Measurements from ENCODE around the gene ZNF593. TPM values are rescaled to one million over a fixed set of nuclear protein-coding genes. Genes with fewer than 3 reads are reported as not detected.

Gene ZNF593
- total and polyA plus RNA-seq, 7 donors, result 16.3 to 114 (median 37.2) TPM

DNA sequence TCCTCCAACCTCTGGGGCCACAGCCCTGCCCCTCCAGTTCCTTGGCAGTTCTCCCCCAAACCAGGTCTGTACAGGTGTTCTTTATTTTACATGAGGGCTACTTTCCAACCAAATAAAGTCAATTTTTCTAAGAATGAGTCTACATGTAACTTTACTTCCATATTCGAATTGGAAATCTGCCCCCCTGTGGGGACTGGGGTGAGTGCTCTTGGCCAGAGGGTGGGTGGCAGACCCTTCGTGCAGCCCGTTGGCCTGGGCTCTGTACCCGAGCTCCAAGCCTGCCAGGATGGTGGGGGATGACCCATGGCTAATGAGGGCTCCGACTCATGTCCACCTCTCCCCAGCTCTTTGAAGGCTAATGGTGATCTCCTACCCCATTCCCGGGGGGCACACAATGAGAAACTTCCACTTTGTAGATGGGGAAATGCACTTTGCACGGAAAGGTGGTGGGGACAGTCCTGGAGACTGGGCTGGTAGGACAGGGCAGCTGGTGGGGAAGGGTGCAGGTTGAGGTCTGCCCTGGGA, 20.1 kb downstream of the ZNF593 start:
- no peaks in the 10 kb centered on the region for H3K4me1 ChIP-seq
- no peak overlapping the region for H3K4me3 ChIP-seq
- no peak for DNase-seq
- WGBS, 2 donors, result 84 to 88% methylated on average over 7 of the region's 7 CpGs
- no peaks in the 10 kb centered on the region for H3K27me3 ChIP-seq
- H3K36me3 ChIP-seq, result no peaks in the 10 kb centered on the region
- TF ChIP-seq, protein P1, sequence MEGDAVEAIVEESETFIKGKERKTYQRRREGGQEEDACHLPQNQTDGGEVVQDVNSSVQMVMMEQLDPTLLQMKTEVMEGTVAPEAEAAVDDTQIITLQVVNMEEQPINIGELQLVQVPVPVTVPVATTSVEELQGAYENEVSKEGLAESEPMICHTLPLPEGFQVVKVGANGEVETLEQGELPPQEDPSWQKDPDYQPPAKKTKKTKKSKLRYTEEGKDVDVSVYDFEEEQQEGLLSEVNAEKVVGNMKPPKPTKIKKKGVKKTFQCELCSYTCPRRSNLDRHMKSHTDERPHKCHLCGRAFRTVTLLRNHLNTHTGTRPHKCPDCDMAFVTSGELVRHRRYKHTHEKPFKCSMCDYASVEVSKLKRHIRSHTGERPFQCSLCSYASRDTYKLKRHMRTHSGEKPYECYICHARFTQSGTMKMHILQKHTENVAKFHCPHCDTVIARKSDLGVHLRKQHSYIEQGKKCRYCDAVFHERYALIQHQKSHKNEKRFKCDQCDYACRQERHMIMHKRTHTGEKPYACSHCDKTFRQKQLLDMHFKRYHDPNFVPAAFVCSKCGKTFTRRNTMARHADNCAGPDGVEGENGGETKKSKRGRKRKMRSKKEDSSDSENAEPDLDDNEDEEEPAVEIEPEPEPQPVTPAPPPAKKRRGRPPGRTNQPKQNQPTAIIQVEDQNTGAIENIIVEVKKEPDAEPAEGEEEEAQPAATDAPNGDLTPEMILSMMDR (IDR thresholded peaks at IDR 0.05), result no peak
- TF ChIP-seq EP300 (IDR thresholded peaks at IDR 0.05) (no peak), POLR2A (IDR thresholded peaks at IDR 0.05) (no peak), POLR2AphosphoS5 (IDR thresholded peaks at IDR 0.05) (no peak)
- H3K27ac ChIP-seq, result no peak overlapping the region
- intact Hi-C loops (cut with DNase I), result no loop called here
- no peaks in the 10 kb centered on the region for H3K9me3 ChIP-seq

DNA sequence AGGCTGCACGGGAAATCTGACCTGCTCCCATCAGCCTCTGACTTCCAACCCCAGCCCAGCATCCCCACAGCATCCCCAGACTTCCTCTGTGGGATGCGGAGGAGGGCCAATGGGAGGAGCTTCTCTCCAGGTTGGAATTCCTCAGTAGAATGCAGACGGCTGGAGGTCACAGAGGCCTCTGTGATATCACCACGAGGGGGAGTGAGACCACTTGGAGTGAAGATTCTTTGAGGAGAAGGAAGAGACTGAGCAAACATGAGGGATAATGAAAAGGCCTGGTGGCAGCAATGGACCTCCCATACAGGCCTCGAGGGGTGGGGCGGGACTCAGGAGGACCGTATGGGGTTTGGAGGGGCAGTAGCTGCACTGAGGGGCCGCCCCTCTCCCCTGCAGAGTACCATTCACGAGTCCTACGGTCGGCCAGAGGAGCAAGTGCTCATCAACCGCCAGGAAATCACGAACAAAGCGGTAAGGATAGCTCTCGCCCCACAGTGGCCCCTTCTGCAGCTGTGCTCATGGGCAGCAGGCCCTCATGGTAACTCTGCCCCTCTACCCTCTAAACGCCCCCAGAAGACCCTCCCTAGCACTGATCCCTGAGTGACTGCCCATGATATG, 20.8 kb downstream of the ZNF593 start, which contains the start of gene CATSPER4:
Gene CATSPER4 (plus strand): TSS at position 230 of the 615 bp plus-strand sequence. CDS start 26 bp downstream, at position 256.
- DNase-seq, result no peak
- intact Hi-C loops (cut with DNase I), result no loop called here
- H3K27me3 ChIP-seq, result no peaks in the 10 kb centered on the region
- TF ChIP-seq EP300 (IDR thresholded peaks at IDR 0.05) (no peak), POLR2A (IDR thresholded peaks at IDR 0.05) (no peak), POLR2AphosphoS5 (IDR thresholded peaks at IDR 0.05) (no peak)
- TF ChIP-seq, protein P1 (IDR thresholded peaks at IDR 0.05), result no peak
- no peaks in the 10 kb centered on the region for H3K36me3 ChIP-seq
- H3K9me3 ChIP-seq, result no peaks in the 10 kb centered on the region
- WGBS, 2 donors, result 62 to 64% methylated on average over 16 of the region's 16 CpGs
- no peak within 1 kb of the TSS for H3K27ac ChIP-seq
- H3K4me3 ChIP-seq, result no peak within 1 kb of the TSS
- H3K4me1 ChIP-seq, result no peaks in the 10 kb centered on the region

DNA sequence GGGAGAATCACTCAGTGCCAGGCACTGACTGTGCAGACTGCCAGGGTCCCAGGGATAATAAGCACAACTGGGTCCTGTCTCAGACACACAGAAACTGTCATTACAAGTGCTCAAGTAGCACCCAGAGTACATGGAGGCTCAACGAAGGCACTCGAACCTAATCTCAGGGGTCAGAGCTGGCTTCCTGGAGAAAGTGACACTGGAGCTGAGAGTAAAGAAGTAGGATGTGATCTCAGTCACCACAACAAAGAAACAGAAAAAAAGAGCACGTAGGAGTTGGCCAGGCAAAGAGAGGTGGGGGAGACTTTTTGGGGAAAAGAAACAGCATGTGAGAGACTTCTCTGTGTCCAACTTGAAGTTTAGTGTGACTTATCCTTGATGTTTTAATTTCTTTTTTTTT, 22.0 kb downstream of the ZNF593 start:
- TF ChIP-seq POLR2AphosphoS5 (IDR thresholded peaks at IDR 0.05), result no peak
- no peak for TF ChIP-seq POLR2A (IDR thresholded peaks at IDR 0.05)
- TF ChIP-seq, protein P1 (IDR thresholded peaks at IDR 0.05), result no peak
- no peak for TF ChIP-seq EP300 (IDR thresholded peaks at IDR 0.05)

DNA sequence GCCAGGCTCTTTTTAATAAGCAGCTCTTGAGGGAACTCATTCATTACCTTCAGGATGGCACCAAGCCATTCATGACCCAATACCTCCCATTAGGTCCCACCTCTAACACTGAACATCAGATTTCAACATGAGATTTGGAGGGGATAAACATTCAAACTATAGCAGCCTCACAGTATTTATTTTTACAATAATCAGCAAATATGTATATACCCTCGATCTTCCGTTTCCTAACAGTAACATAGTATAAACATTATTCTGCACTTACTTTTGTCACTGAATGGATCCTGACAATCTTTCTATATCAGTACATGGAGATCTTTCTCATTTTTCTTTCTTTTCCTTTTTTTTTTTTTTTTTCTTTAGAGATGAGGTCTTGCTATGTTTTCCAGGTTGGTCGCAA, 26.1 kb downstream of the ZNF593 start:
- no peaks in the 10 kb centered on the region for H3K36me3 ChIP-seq
- H3K4me3 ChIP-seq, result no peak overlapping the region
- peaks cover 0 to 3% (median 0%) of the 10 kb centered on the region in 3 donors for H3K27me3 ChIP-seq
- H3K4me1 ChIP-seq, result no peaks in the 10 kb centered on the region
- no peaks in the 10 kb centered on the region for H3K9me3 ChIP-seq
- TF ChIP-seq, protein P1 (IDR thresholded peaks at IDR 0.05), result no peak
- TF ChIP-seq POLR2AphosphoS5 (IDR thresholded peaks at IDR 0.05), result no peak
- TF ChIP-seq EP300 (IDR thresholded peaks at IDR 0.05), result no peak
- TF ChIP-seq POLR2A (IDR thresholded peaks at IDR 0.05), result no peak
- WGBS, 2 donors, result 62 to 84% methylated on average over 3 of the region's 3 CpGs
- H3K27ac ChIP-seq, result no peak overlapping the region
- intact Hi-C loops (cut with DNase I), result no loop called here
- no peak for DNase-seq

More for the DNA sequence above, 22.0 kb downstream of the ZNF593 start:
- no peaks in the 10 kb centered on the region for H3K27me3 ChIP-seq
- no peak overlapping the region for H3K4me3 ChIP-seq
- no peak for DNase-seq
- no peak overlapping the region for H3K27ac ChIP-seq
- intact Hi-C loops (cut with DNase I), result no loop called here
- H3K4me1 ChIP-seq, result no peaks in the 10 kb centered on the region
- H3K36me3 ChIP-seq, result no peaks in the 10 kb centered on the region
- 38 to 65% methylated on average over 3 of the region's 3 CpGs for WGBS, 2 donors
- H3K9me3 ChIP-seq, result no peaks in the 10 kb centered on the region

Data from sigmoid colon (tissue), 7 donors.